Thymus (tissue), 11 donors: Measurements from ENCODE around the gene TRAK1. TPM values are rescaled to one million over a fixed set of nuclear protein-coding genes. Genes with fewer than 3 reads are reported as not detected.

Experiments used
- DNase-seq, 9 donors: peaks; one replicate each; pipeline ENCODE4 v3.0.0-alpha.2; 2013; ENCODE audit warnings: low spot score in 9 of 9, low read depth in 6 of 9, missing footprints in 1 of 9
- H3K27ac ChIP-seq, 2 donors: one replicate each; pipeline ENCODE4 v1.5.1; 2013; ENCODE audit warnings: control low read depth in 1 of 2, low read depth in 1 of 2, low read length in 1 of 2, mild to moderate bottlenecking in 1 of 2, moderate library complexity in 1 of 2
- H3K27me3 ChIP-seq, 2 donors: one replicate each; pipeline ENCODE4 v1.5.1; 2013; ENCODE audit warnings: low read length in 1 of 2; ENCODE audit not compliant: control insufficient read depth in 2 of 2, insufficient read depth in 1 of 2
- H3K36me3 ChIP-seq, 2 donors: one replicate each; pipeline ENCODE4 v1.5.1; 2013; ENCODE audit warnings: low read length in 1 of 2, mild to moderate bottlenecking in 1 of 2, moderate library complexity in 1 of 2; ENCODE audit not compliant: control insufficient read depth in 2 of 2, insufficient read depth in 2 of 2
- H3K4me1 ChIP-seq, 2 donors: one replicate each; pipeline ENCODE4 v1.5.1; 2013; ENCODE audit warnings: low read length in 2 of 2; ENCODE audit not compliant: control insufficient read depth in 2 of 2, insufficient read depth in 2 of 2
- H3K4me3 ChIP-seq, 2 donors: one replicate each; pipeline ENCODE4 v1.5.1; 2013; ENCODE audit warnings: low read length in 2 of 2, control low read depth in 1 of 2, mild to moderate bottlenecking in 1 of 2
- H3K9me3 ChIP-seq, 2 donors: one replicate each; pipeline ENCODE4 v1.5.1; 2013; ENCODE audit warnings: low read length in 1 of 2, mild to moderate bottlenecking in 1 of 2; ENCODE audit not compliant: control insufficient read depth in 2 of 2, insufficient read depth in 1 of 2
- WGBS: extraction: QIAGEN DNeasy Blood & Tissue Kit; methylation state at CpG from one replicate; pipeline ENCODE4 v1.1.7; 2013; 5-methylcytosine and 5-hydroxymethylcytosine counted together
- polyA plus RNA-seq: library from polyadenylated mRNA; stranded (reverse); fragments of 200-250 nt; gene quantifications from one replicate; pipeline ENCODE4 v1.2.3, GENCODE V29; 2013
- total RNA-seq: library from RNA; stranded (reverse); fragments of 120-200 nt; gene quantifications from one replicate; pipeline ENCODE4 v1.2.4, GENCODE V29; 2013
- donor health status: healthy.

The TRAK1 gene
- total and polyA plus RNA-seq, 2 donors, result 10.9 to 20.1 TPM

DNA sequence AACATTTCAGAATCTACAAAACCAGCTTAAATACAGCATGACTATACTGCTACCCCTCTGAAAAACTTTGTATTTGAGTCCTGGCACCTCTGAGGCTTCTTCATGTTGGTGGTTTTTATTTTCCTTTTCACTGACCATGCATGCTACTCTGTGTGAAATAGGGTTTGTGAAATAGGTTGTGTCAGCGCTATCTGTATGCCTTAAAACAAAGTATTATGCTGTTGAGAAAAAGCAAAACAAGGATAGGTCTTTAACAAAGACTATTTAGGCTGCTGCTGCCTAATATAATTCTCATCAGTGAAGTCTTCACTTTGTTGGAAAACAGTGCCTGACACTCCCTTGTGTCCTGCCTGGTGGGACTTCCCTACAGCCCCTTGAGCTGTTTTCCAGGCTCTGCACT, 28.7 kb upstream of the TRAK1 start:
- Histone ChIP-seq H3K4me1 (peaks cover 0 to 8% of the 10 kb centered on the region in 2 donors), H3K27ac (peak overlapping the region in 1 of 2 donors; percentile 13), H3K27me3 (no peaks in the 10 kb centered on the region), H3K9me3 (no peaks in the 10 kb centered on the region), H3K36me3 (no peaks in the 10 kb centered on the region), H3K4me3 (no peak overlapping the region)
- DNase-seq, result no peak
- 97% methylated on average over 1 of the region's 1 CpG for WGBS

DNA sequence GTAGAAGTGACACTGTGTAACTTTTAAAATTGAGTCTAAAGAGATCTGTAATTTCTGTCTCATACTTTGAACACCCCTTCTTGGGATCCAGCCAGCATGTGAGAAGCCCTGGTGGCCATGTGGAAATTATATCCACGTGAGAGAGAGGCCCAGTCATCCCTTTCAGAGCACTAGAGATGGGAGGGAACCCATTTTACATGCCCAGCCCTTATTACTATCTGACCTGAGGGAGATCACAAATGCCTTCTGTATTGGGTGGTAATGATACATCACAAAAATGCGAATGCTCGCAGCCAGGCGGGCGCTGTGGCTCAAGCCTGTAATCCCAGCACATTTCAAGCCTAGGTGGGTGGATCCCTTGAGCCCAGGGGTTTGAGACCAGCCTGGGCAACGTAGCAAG, 27.3 kb upstream of the TRAK1 start:
- no peak overlapping the region for H3K4me3 ChIP-seq
- peaks cover 0 to 12% of the 10 kb centered on the region in 2 donors for H3K4me1 ChIP-seq
- H3K9me3 ChIP-seq, result no peaks in the 10 kb centered on the region
- no peak overlapping the region for H3K27ac ChIP-seq
- H3K36me3 ChIP-seq, result no peaks in the 10 kb centered on the region
- WGBS, result 96% methylated on average over 6 of the region's 6 CpGs
- no peaks in the 10 kb centered on the region for H3K27me3 ChIP-seq
- DNase-seq, result no peak

DNA sequence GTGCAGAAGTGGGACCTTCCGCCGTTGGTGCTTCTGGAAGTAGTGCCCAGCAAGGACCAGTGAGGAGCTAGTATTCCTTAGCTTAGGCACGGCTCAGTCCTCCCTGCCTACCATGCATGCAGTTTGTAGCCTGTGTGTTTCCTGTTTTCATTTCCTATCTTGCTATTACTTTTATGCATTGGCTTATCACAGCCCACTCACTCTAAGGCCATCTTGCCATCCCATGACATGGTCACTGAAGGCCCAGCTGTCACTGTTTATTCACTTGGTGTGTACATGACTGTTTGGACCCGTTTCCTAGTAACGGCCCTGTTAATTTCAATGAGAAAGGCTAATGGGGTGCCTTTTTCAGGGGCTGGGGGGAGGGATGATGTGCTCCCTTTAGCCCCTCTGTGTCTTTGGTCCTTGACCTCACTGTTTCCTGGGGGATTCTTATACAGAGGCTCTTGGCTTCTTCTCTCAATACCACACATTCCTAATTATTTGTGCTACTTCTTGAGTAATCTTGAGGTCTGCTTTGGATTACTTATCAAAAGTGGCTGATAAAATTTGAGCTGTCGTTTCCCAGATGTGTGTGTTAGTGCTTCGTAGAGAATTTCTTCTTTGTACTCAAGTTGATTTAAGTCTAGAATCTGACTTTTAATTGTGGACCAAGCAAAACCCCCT, 24.5 kb upstream of the TRAK1 start:
- Histone ChIP-seq H3K4me3 (no peak overlapping the region), H3K27ac (peak overlapping the region; percentile 10 to 26), H3K9me3 (no peaks in the 10 kb centered on the region), H3K4me1 (peaks cover 2 to 16% of the 10 kb centered on the region in 2 donors), H3K27me3 (no peaks in the 10 kb centered on the region), H3K36me3 (no peaks in the 10 kb centered on the region)
- no peak for DNase-seq
- 81% methylated on average over 7 of the region's 7 CpGs for WGBS

DNA sequence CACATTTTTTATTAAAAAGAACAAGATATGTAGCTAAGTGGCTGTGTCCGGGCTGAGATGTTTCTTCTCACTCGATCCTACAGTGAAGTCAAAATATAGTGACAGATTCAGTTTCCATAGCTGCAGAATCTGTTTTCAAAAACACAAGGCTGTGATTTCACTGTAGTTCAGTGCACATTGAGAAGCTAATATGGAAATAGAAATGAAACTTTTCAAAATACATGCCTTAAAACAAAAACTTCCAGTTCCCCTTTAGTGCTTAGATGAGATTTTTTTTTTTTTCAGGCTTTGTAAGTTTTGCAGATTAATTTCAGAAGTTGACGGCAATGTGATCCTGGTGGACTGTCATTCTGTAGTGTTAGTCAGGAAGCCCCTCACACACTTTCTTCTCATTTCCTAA, 23.8 kb upstream of the TRAK1 start:
- Histone ChIP-seq H3K4me1 (peaks cover 9 to 23% of the 10 kb centered on the region in 2 donors), H3K36me3 (no peaks in the 10 kb centered on the region), H3K27ac (peak overlapping the region in 1 of 2 donors; percentile 70), H3K4me3 (no peak overlapping the region), H3K9me3 (no peaks in the 10 kb centered on the region), H3K27me3 (no peaks in the 10 kb centered on the region)
- 68% methylated on average over 3 of the region's 3 CpGs for WGBS
- peak in 1 of 9 donors; percentile 39 for DNase-seq

DNA sequence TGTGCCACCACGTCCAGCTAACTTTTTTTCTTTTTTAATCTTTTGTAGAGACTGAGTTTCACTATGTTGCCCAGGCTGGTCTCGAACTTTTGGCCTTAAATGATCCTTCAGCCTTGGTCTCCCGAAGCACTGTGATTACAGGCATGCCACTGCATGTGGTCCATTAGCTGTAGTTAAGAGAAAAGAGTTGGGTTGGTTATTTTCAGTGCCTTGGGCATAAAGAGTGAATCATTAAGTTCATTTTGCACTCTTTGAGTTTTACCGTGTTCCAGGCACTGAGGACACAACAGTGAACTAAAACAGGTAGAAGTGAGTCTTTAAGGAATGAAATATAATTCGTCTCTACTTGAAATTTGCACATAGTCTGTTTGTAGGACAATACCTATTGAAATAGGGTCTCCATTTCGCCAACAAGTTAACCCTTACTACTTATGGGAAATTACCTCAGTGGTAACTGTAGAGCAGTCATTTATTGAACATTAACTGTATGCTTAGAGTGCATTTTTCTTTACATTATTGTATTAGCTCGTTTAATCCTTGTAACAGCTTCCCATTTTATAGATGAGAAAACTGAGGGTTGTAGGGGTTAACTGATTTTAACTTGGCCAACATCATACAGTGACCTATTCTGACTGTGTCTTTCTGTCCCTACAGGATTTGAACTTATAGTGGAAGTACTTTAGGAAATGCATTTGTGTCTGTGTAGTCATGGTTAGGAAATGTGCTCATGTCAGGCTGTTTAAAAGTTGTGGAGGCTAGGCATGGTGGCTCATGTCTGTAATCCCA, 22.7 kb upstream of the TRAK1 start:
- Histone ChIP-seq H3K4me3 (no peak overlapping the region), H3K4me1 (peaks cover 15 to 34% of the 10 kb centered on the region in 2 donors), H3K27me3 (no peaks in the 10 kb centered on the region), H3K27ac (no peak overlapping the region), H3K36me3 (no peaks in the 10 kb centered on the region), H3K9me3 (no peaks in the 10 kb centered on the region)
- 96% methylated on average over 7 of the region's 7 CpGs for WGBS
- DNase-seq, result no peak

DNA sequence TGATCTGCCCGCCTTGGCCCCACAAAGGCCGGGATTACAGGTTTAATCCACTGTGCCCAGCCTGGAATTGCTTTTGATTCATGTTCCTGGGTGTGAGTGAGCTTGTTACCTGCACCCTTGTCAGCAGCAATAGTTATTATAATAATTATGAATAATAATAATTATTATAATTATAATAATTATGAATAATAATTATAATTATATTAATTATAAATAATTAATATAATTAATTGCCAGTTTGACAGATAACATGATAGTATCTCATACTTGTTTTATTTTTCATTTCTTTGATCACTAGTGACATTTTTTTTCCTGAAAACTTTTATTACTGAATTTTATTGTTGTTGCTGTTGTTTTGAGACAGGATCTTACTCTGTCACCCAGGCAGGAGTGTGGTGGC, 21.1 kb upstream of the TRAK1 start:
- WGBS, result 100% methylated on average over 2 of the region's 2 CpGs
- H3K36me3 ChIP-seq, result no peaks in the 10 kb centered on the region
- H3K4me1 ChIP-seq, result peaks cover 15 to 33% of the 10 kb centered on the region in 2 donors
- H3K27me3 ChIP-seq, result no peaks in the 10 kb centered on the region
- no peak overlapping the region for H3K4me3 ChIP-seq
- H3K9me3 ChIP-seq, result no peaks in the 10 kb centered on the region
- H3K27ac ChIP-seq, result no peak overlapping the region
- no peak for DNase-seq

DNA sequence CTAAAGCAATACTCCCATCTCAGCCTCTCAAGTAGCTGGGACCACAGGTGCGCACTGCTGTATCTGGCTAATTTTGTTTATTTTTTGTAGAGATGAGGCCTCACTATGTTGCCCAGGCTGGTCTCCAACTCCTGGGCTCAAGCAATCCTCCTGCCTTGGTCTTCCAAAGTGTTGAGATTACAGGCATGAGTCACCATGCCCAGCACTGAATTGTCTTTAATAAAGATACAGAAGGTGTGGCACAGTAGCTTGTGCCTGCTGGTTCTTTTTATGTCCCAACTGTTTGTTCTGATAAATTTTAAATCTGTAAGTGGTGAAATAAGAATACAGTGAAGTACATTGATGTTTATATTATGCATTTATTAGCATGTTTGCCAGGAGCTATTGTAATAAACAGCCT, 20.6 kb upstream of the TRAK1 start:
- peaks cover 15 to 33% of the 10 kb centered on the region in 2 donors for H3K4me1 ChIP-seq
- no peaks in the 10 kb centered on the region for H3K9me3 ChIP-seq
- no peak overlapping the region for H3K27ac ChIP-seq
- H3K27me3 ChIP-seq, result no peaks in the 10 kb centered on the region
- H3K36me3 ChIP-seq, result no peaks in the 10 kb centered on the region
- H3K4me3 ChIP-seq, result no peak overlapping the region
- 96% methylated on average over 1 of the region's 1 CpG for WGBS
- DNase-seq, result no peak

DNA sequence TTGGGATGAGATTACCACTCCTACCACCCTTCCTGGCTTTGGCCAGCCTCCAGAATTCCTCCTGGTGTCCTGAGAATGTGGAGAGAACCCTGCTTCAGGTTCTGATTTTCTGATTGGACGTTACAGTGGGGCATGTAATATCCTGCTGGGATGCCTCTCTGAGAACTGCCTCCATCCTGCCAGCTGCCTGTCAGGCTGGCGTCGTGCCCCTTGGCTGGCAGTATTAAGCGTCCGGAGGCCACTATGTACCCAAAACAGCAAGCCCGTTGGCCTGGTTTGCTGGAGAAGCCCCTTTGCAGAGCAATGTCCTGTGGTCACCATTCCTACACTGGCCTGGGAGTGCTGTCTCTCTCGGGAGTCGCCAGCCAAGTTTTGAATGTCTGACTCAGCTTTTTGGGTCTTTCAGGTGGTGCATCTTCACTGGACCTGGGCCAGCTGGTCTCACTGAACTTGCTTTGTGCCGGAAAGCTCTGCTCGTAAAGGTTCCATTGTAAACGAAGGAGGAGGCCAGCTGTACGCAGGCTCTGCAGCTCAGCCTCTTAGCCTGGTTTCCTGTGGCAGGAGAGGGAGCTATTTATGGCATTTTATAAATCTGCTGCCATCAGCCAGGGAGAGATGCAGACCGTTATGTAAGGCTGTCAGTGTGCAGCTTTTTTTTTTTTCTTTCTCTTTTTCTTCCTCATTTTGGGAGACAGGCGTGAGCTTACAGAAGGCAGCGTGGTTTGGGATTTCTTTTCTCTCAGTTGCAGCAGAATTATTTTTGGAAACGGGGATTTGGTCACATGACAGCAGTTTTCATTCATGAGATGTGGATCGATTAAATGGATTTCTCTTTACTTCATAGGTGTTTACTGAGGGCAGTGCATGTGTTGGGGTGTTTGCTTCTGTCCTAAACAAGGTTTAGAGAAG, 19.0 kb upstream of the TRAK1 start:
- peaks cover 0 to 8% of the 10 kb centered on the region in 2 donors for H3K9me3 ChIP-seq
- H3K4me1 ChIP-seq, result peaks cover 15 to 27% of the 10 kb centered on the region in 2 donors
- no peak overlapping the region for H3K4me3 ChIP-seq
- peak overlapping the region; percentile 15 to 78 for H3K27ac ChIP-seq
- no peaks in the 10 kb centered on the region for H3K36me3 ChIP-seq
- WGBS, result 7% methylated on average over 17 of the region's 17 CpGs
- H3K27me3 ChIP-seq, result no peaks in the 10 kb centered on the region
- DNase-seq, result peak in 4 of 9 donors; percentile 21 to 54 (median 26)
